Pericardium fibroblast (primary cell): ENCODE data around the gene PPP1CB. TPM values are rescaled to one million over a fixed set of nuclear protein-coding genes. Genes with fewer than 3 reads are reported as not detected.

Source experiments
- total RNA-seq: library from RNA; depleted of rRNA; stranded (reverse); fragments of >200 nt; gene quantifications from 2 replicates; pipeline ENCODE4 v1.2.3, GENCODE V29; 2015

The PPP1CB gene
- 96.2 and 138 TPM in 2 replicates for total RNA-seq

GRCh38 chr2:28751252-28751955 lies at the start of gene PPP1CB:
TSS of gene PPP1CB (plus strand) at chr2:28751830. CDS start at chr2:28752125, 295 bp downstream.

GRCh38 chr2:28810384-28811285 lies 59.0 kb downstream of the PPP1CB start, which contains the start of gene SPDYA:
TSS of gene SPDYA (plus strand) at chr2:28810834. CDS start at chr2:28816015, 5,181 bp downstream.

Other genes starting within 250 kb of the PPP1CB start
- not detected in 2 replicates for gene SPDYA, start 59.0 kb downstream of the PPP1CB start, total RNA-seq
- 12.4 and 28.9 TPM in 2 replicates for gene TRMT61B, start 118.5 kb downstream of the PPP1CB start, total RNA-seq
- gene WDR43, start 142.8 kb downstream of the PPP1CB start, total RNA-seq = 26.0 and 43.2 TPM in 2 replicates
- gene TOGARAM2, start 229.5 kb downstream of the PPP1CB start, total RNA-seq = 0.12 and 0.26 TPM in 2 replicates